MM.1S (cell line): Measurements from ENCODE around the gene IGFBP5.

ENCODE experiments used
- EZH2 ChIP-seq: fragments of 300-600 bp; sonication (generic); optimal IDR thresholded peaks from 2 replicates; pipeline ENCODE3; 2017; ENCODE audit warnings: low read depth, mild to moderate bottlenecking, antibody characterized with exemption, low read length, mixed read lengths
- TF ChIP-seq, protein P1 (sequence below): fragments of 300-600 bp; sonication (generic); IDR thresholded peaks from 2 replicates; pipeline ENCODE4 v1.5.1; 2016; ENCODE audit warnings: antibody characterized with exemption, low read length, mixed read lengths

DNA sequence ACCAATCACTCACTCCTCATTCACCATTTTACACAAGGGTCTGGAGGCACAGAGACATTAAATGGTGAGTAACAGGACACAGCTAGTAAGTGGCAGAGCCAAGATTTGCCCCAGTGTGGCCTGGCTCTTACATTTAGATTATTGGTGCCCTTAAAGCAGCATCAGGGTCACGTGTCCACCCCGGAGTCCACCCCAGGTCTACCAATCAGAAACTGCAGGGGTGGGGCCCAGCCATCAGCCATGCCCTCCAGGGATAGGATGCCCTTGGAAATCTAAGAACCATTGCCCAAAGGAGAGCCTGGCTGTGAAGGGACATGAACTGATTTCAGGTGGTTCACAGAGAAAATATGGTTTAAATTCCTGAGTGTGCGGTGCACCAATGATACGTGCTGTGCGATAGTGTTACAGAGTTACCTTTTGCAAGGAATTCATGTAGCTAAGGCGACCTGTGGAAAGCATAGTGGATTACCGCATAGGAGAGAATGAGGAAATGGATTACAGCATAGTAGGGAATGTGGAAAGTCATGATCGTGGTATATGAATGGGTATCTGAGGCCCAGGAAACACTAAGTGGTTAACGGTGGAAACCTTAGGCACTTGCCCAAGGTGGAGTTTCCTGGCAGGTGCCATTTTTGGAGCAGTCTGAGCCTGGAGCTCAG, 17.8 kb downstream of the IGFBP5 start:
- TF ChIP-seq, protein P1, sequence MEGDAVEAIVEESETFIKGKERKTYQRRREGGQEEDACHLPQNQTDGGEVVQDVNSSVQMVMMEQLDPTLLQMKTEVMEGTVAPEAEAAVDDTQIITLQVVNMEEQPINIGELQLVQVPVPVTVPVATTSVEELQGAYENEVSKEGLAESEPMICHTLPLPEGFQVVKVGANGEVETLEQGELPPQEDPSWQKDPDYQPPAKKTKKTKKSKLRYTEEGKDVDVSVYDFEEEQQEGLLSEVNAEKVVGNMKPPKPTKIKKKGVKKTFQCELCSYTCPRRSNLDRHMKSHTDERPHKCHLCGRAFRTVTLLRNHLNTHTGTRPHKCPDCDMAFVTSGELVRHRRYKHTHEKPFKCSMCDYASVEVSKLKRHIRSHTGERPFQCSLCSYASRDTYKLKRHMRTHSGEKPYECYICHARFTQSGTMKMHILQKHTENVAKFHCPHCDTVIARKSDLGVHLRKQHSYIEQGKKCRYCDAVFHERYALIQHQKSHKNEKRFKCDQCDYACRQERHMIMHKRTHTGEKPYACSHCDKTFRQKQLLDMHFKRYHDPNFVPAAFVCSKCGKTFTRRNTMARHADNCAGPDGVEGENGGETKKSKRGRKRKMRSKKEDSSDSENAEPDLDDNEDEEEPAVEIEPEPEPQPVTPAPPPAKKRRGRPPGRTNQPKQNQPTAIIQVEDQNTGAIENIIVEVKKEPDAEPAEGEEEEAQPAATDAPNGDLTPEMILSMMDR, result no peak
- no peak for TF ChIP-seq EZH2
